CD4-positive, alpha-beta T cell treated with Interleukin-6 at 100 ng/mL for 8 hours (primary cell): Measurements from ENCODE around the gene MIOX.
A peak's percentile ranks its signal among the peaks of the same experiment; 100 is the strongest.

Experiments
- DNase-seq: peaks from one replicate; pipeline ENCODE4 v3.0.0-alpha.2; 2020; ENCODE audit warnings: mixed read lengths, low spot score

MIOX gene

GRCh38 chr22:50455201-50455600 is 31.5 kb upstream of the MIOX start:
- no peak for DNase-seq

- DNase-seq: no peak
Measured at GRCh38 chr22:50456026-50456425, 30.6 kb upstream of the MIOX start.

- no peak for DNase-seq
Measured at GRCh38 chr22:50456466-50457234, 30.0 kb upstream of the MIOX start.

- no peak for DNase-seq
Measured at GRCh38 chr22:50459016-50459415, 27.6 kb upstream of the MIOX start.

GRCh38 chr22:50459496-50460140 is 27.0 kb upstream of the MIOX start:
- DNase-seq: no peak

- DNase-seq: no peak
Measured at GRCh38 chr22:50460938-50461337, 25.7 kb upstream of the MIOX start.

GRCh38 chr22:50461536-50461935 is 25.1 kb upstream of the MIOX start:
- DNase-seq: no peak

- DNase-seq: no peak
Measured at GRCh38 chr22:50461979-50462540, 24.6 kb upstream of the MIOX start.

- DNase-seq: no peak
Measured at GRCh38 chr22:50463188-50463900, 23.3 kb upstream of the MIOX start.

- DNase-seq: no peak
Measured at GRCh38 chr22:50464451-50464850, 22.2 kb upstream of the MIOX start.

GRCh38 chr22:50465066-50465930 is 21.4 kb upstream of the MIOX start:
- no peak for DNase-seq

GRCh38 chr22:50467341-50467740 is 19.3 kb upstream of the MIOX start:
- no peak for DNase-seq

- no peak for DNase-seq
Measured at GRCh38 chr22:50467773-50468440, 18.8 kb upstream of the MIOX start.

GRCh38 chr22:50468626-50469025 is 18.0 kb upstream of the MIOX start:
- DNase-seq: no peak

- DNase-seq: peak; percentile 100
Measured at GRCh38 chr22:50469377-50470305, 17.0 kb upstream of the MIOX start.

- no peak for DNase-seq
Measured at GRCh38 chr22:50470491-50470890, 16.2 kb upstream of the MIOX start.

- no peak for DNase-seq
Measured at GRCh38 chr22:50471197-50471847, 15.3 kb upstream of the MIOX start.

GRCh38 chr22:50471962-50472361 is 14.7 kb upstream of the MIOX start:
- DNase-seq: no peak

GRCh38 chr22:50473088-50473487 is 13.6 kb upstream of the MIOX start:
- DNase-seq: peak; percentile 44
